GM12878 (cell line): ENCODE measurements around the gene CSK. TPM values are rescaled to one million over a fixed set of nuclear protein-coding genes. Genes with fewer than 3 reads are reported as not detected.

Source experiments
- ATAC-seq: fragments of 200-7000 bp; cut with Tn5 transposase; 3 replicates; pipeline ENCODE4 v1.9.1; 2020; ENCODE audit warnings: mild to moderate bottlenecking, moderate library complexity
- BruUV-seq: library from RNA; stranded (reverse); fragments of 400-500 nt; replicated peaks from 2 replicates; lab custom pipeline; 2021; lab: Mats Ljungman, UMichigan
- CTCF ChIA-PET: fragments of 300-600 bp; sonication (Branson Sonifier 250); formaldehyde crosslinking; extraction: SDS; loops from one replicate; lab custom pipeline; 2021; ENCODE audit warnings: inconsistent platforms; lab: Yijun Ruan, JAX
- POLR2A ChIA-PET: fragments of 350-600 bp; formaldehyde crosslinking; extraction: SDS; loops from one replicate; lab custom pipeline; 2021; ENCODE audit warnings: inconsistent platforms; lab: Charles Lee
- RAD21 ChIA-PET: fragments of 300-600 bp; sonication (Branson Sonifier 250); formaldehyde crosslinking; loops from one replicate; lab custom pipeline; 2023; ENCODE audit warnings: antibody characterized with exemption; ENCODE audit not compliant: unreplicated experiment; lab: Charles Lee
- SMC1A ChIA-PET: fragments of 300-600 bp; sonication (Branson Sonifier 250); formaldehyde crosslinking; loops from one replicate; lab custom pipeline; 2023; ENCODE audit not compliant: unreplicated experiment, uncharacterized antibody; lab: Charles Lee
- DNase-seq: peaks from one replicate; pipeline ENCODE4 v3.0.0-alpha.2; 2011; ENCODE audit warnings: low read depth, low spot score
- FAIRE-seq: peaks from 3 replicates; lab custom pipeline; 2011; peaks lifted over from hg19 to GRCh38; lab: Jason Lieb, UNC
- H2AFZ ChIP-seq: 2 replicates; pipeline ENCODE4 v1.6.0; 2011; ENCODE audit warnings: low read depth, low read length, control low read depth; ENCODE audit not compliant: control insufficient read depth
- H3K27ac ChIP-seq: 2 replicates; pipeline ENCODE4 v1.5.1; 2011; ENCODE audit warnings: control low read depth; ENCODE audit not compliant: control insufficient read depth, insufficient read depth
- H3K27me3 ChIP-seq, 2 experiments: replicated peaks in 1 of 2; 2 replicates each; pipeline versions ENCODE4 v1.6.0 to v1.6.1; 2011; ENCODE audit warnings: low read length in 1 of 2; ENCODE audit not compliant: control insufficient read depth in 2 of 2, insufficient read depth in 2 of 2
- H3K36me3 ChIP-seq, 2 experiments: 2 replicates each; pipeline ENCODE4 v1.5.1; 2011; ENCODE audit warnings: low read length in 1 of 2; ENCODE audit not compliant: control insufficient read depth in 2 of 2, insufficient read depth in 2 of 2
- H3K4me1 ChIP-seq: 2 replicates; pipeline ENCODE4 v1.6.1; 2011; ENCODE audit warnings: mild to moderate bottlenecking, low read length, moderate library complexity, mixed read lengths; ENCODE audit not compliant: control insufficient read depth, insufficient read depth
- H3K4me2 ChIP-seq: 2 replicates; pipeline ENCODE4 v1.6.0; 2011; ENCODE audit warnings: control low read depth; ENCODE audit not compliant: control insufficient read depth, insufficient read depth
- H3K4me3 ChIP-seq: fragments of 200-600 bp; sonication (generic); 2 replicates; pipeline ENCODE4 v1.5.1; 2016
- H3K79me2 ChIP-seq: 2 replicates; pipeline ENCODE4 v1.6.0; 2011; ENCODE audit warnings: low read length; ENCODE audit not compliant: control insufficient read depth, insufficient read depth
- H3K9ac ChIP-seq: 2 replicates; pipeline ENCODE4 v1.8.0; 2011; ENCODE audit warnings: low read length, control low read depth, mixed read lengths; ENCODE audit not compliant: control insufficient read depth, insufficient read depth
- H3K9me3 ChIP-seq: replicated peaks from 3 replicates; pipeline ENCODE4 v1.5.1; 2011; ENCODE audit warnings: mild to moderate bottlenecking, low read length; ENCODE audit not compliant: control insufficient read depth, insufficient read depth
- H4K20me1 ChIP-seq: 2 replicates; pipeline ENCODE4 v1.6.0; 2011; ENCODE audit not compliant: control insufficient read depth, insufficient read depth
- ATF2 ChIP-seq: IDR thresholded peaks from 2 replicates; pipeline ENCODE4 v1.6.1; 2012; ENCODE audit warnings: low read length, inconsistent platforms
- CBX5 ChIP-seq: sonication (generic); IDR thresholded peaks from 2 replicates; pipeline ENCODE4 v1.6.1; 2016; ENCODE audit warnings: low read depth, moderate library complexity, mild to moderate bottlenecking, inconsistent platforms
- CEBPZ ChIP-seq: fragments of 150-350 bp; IDR thresholded peaks from 2 replicates; pipeline ENCODE4 v1.6.1; 2016; ENCODE audit warnings: low read depth, low read length
- CREM ChIP-seq: IDR thresholded peaks from 2 replicates; pipeline ENCODE4 v1.6.1; 2014; ENCODE audit warnings: antibody characterized with exemption, low read depth
- CUX1 ChIP-seq: IDR thresholded peaks from 2 replicates; pipeline ENCODE4 v1.6.1; 2012; ENCODE audit warnings: improper control_type of control experiment, low read depth, low read length; ENCODE audit not compliant: insufficient replicate concordance
- MTA2 ChIP-seq: fragments of 450-650 bp; IDR thresholded peaks from 2 replicates; pipeline ENCODE4 v1.6.1; 2016; ENCODE audit warnings: low read depth, mild to moderate bottlenecking, moderate library complexity
- MYB ChIP-seq: fragments of 150-350 bp; IDR thresholded peaks from 2 replicates; pipeline ENCODE4 v1.6.1; 2014; ENCODE audit warnings: mild to moderate bottlenecking, low read depth, low read length, borderline replicate concordance
- MYC ChIP-seq: IDR thresholded peaks from 2 replicates; pipeline ENCODE4 v1.6.1; 2011; ENCODE audit warnings: mild to moderate bottlenecking, low read length, moderate library complexity, inconsistent platforms; ENCODE audit not compliant: insufficient read depth, insufficient replicate concordance, insufficient read length, severe bottlenecking
- NFIC ChIP-seq: IDR thresholded peaks from 2 replicates; pipeline ENCODE4 v1.6.1; 2012; ENCODE audit warnings: low read depth, mild to moderate bottlenecking, inconsistent platforms, low read length, moderate library complexity
- RELB ChIP-seq: fragments of 450-650 bp; IDR thresholded peaks from 2 replicates; pipeline ENCODE4 v1.6.1; 2017; ENCODE audit warnings: low read depth, mild to moderate bottlenecking, moderate library complexity
- TARDBP ChIP-seq: IDR thresholded peaks from 2 replicates; pipeline ENCODE4 v1.6.1; 2016; ENCODE audit warnings: borderline replicate concordance
- WRNIP1 ChIP-seq: IDR thresholded peaks from 2 replicates; pipeline ENCODE4 v1.6.1; 2011; ENCODE audit warnings: low read depth, low read length, improper control_type of control experiment, borderline replicate concordance
- WGBS: methylation state at CpG from one replicate; pipeline ENCODE4 v1.1.6; 2016; ENCODE audit warnings: low lambda C conversion rate; ENCODE audit not compliant: insufficient replicate concordance, insufficient coverage; ENCODE audit errors: missing lambda C conversion rate; 5-methylcytosine and 5-hydroxymethylcytosine counted together
- in situ Hi-C: fragments of 300-500 bp; cut with MboI; formaldehyde crosslinking; loops from 9 replicates; pipeline ENCODE4 v1.14.3; 2018; ENCODE audit warnings: mixed read lengths
- intact Hi-C: fragments of 100-400 bp; cut with micrococcal nuclease; formaldehyde crosslinking; loops from one replicate; pipeline ENCODE4 v1.14.2; 2022; ENCODE audit not compliant: unreplicated experiment
- polyA plus RNA-seq, 11 experiments: library from polyadenylated mRNA; depleted of rRNA in 4 of 11; unstranded in 6 of 11; stranded (reverse) in 5 of 11; fragments of >200 nt; fragmentation: Nextera tagmentation in 4 of 11; fragmentation: Illumina TruSeq in 1 of 11; extraction: Ambion mirVana in 4 of 11; extraction: Trizol in 1 of 11; gene quantifications; 1 replicate in 1 of 11; 2 replicates in 10 of 11; pipeline versions ENCODE4 v1.2.1 to v1.2.3, GENCODE V29; 2011 to 2016; ENCODE audit warnings: inconsistent platforms in 2 of 11, missing spikeins in 2 of 11, low read depth in 1 of 11
- total RNA-seq, 4 experiments: library from RNA; depleted of rRNA in 3 of 4; stranded (reverse); fragments of >200 nt in 3 of 4; fragmentation: Illumina TruSeq in 1 of 4; extraction: Trizol in 1 of 4; gene quantifications; 2 replicates each; pipeline versions ENCODE4 v1.2.1 to v1.2.3, GENCODE V29; 2013 to 2021

The CSK gene
- total and polyA plus RNA-seq, 10 of the 15 experiments (the other 5 are each of a cell fraction or from before 2014, with no cell fraction given), result 3.4 to 327 (median 75.8) TPM

GRCh38 chr15:74735305-74735704, 46.6 kb upstream of the CSK start:
- ChIA-PET RAD21 (no interaction called here), CTCF (no interaction called here), POLR2A (interaction anchor here (0.6 kb wide), 1 partner anchor 146 kb away, joined by 4 read pairs; no protein-coding TSS in a partner anchor), SMC1A (interaction anchor here (1.1 kb wide), 1 partner anchor 224 kb away, joined by 3 read pairs; no protein-coding TSS in a partner anchor)
- no peak for DNase-seq
- FAIRE-seq, result no peak
- H3K27ac ChIP-seq, result no peak overlapping the region
- no peak overlapping the region for H3K4me2 ChIP-seq
- in situ Hi-C loops, result no loop called here
- H3K36me3 ChIP-seq, result no peaks in the 10 kb centered on the region
- no peaks in the 10 kb centered on the region; the same call in 1 of the 3 replicates for H3K9me3 ChIP-seq
- WGBS, result 91% methylated on average over 3 of the region's 3 CpGs
- no peak overlapping the region for H3K4me3 ChIP-seq
- H2AFZ ChIP-seq, result no peak overlapping the region
- ATAC-seq, result no peak
- H3K27me3 ChIP-seq, result peaks cover 0 to 1% of the 10 kb centered on the region in 2 experiments; a peak in 1 of 4 replicates
- H3K4me1 ChIP-seq, result no peaks in the 10 kb centered on the region
- H3K9ac ChIP-seq, result no peak overlapping the region
- H3K79me2 ChIP-seq, result no peaks in the 10 kb centered on the region
- H4K20me1 ChIP-seq, result no peaks in the 10 kb centered on the region
- intact Hi-C loops, result no loop called here
- BruUV-seq, result no TSS peak
- TF ChIP-seq NFIC, result no peak
- no peak for TF ChIP-seq TARDBP
- TF ChIP-seq CUX1, result no peak
- TF ChIP-seq ATF2, result no peak
- TF ChIP-seq MYC, result no peak
- TF ChIP-seq WRNIP1, result no peak
- no peak for TF ChIP-seq CBX5
- no peak for TF ChIP-seq MYB
- no peak for TF ChIP-seq CEBPZ
- no peak for TF ChIP-seq RELB
- TF ChIP-seq MTA2, result no peak
- TF ChIP-seq CREM, result no peak
